ENCODE measurements around the gene ZNF701. TPM values are rescaled to one million over a fixed set of nuclear protein-coding genes. Genes with fewer than 3 reads are reported as not detected.
"Not testable (repeated sequence)": the region's sequence is repeated elsewhere in the genome, so short reads cannot be mapped to it uniquely, and the experiment has no call there.

The ZNF701 gene
- total RNA-seq, 2 donors from 2014 or later, result 6.5 to 10.9 TPM

DNA sequence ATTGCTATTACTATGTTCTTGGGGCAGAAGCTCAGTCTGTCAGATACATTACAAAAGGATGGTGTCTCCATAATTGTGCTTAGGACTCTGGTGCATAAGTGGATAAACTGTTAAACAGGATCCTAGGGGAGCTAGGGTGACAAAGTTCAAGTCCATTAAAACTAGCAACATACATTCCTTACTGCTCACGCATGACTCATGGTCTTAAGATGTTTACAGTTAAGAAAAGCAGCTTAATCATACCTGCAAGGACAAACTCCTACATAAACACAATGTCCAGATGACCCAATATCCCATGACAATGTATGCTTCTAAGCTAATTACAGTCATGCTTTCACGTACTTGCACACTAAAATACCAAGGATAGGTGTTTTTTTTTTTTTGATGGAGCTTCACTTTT is 3.5 kb upstream of the ZNF701 start:
- intact Hi-C loops (cut with DNase I), result no loop called here
- Histone ChIP-seq H3K9me3 (peaks cover 0 to 11% (median 2%) of the 10 kb centered on the region in 3 donors), H3K4me1 (peaks cover 8% of the 10 kb centered on the region), H3K36me3 (replicated peaks in 1 of 2; ENCODE audit: insufficient read depth in 1 of 2, low read depth in 2 of 2) (no peaks in the 10 kb centered on the region), H3K27ac (no peak overlapping the region), H3K4me3 (no peak overlapping the region), H3K27me3 (no peaks in the 10 kb centered on the region)
- ATAC-seq (no peak), DNase-seq (no peak)
- WGBS, 2 donors, result 93 to 98% methylated on average over 2 of the region's 2 CpGs
- TF ChIP-seq, protein P1, sequence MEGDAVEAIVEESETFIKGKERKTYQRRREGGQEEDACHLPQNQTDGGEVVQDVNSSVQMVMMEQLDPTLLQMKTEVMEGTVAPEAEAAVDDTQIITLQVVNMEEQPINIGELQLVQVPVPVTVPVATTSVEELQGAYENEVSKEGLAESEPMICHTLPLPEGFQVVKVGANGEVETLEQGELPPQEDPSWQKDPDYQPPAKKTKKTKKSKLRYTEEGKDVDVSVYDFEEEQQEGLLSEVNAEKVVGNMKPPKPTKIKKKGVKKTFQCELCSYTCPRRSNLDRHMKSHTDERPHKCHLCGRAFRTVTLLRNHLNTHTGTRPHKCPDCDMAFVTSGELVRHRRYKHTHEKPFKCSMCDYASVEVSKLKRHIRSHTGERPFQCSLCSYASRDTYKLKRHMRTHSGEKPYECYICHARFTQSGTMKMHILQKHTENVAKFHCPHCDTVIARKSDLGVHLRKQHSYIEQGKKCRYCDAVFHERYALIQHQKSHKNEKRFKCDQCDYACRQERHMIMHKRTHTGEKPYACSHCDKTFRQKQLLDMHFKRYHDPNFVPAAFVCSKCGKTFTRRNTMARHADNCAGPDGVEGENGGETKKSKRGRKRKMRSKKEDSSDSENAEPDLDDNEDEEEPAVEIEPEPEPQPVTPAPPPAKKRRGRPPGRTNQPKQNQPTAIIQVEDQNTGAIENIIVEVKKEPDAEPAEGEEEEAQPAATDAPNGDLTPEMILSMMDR (IDR thresholded peaks at IDR 0.05), result no peak
- TF ChIP-seq POLR2A (IDR thresholded peaks at IDR 0.05), result no peak

DNA sequence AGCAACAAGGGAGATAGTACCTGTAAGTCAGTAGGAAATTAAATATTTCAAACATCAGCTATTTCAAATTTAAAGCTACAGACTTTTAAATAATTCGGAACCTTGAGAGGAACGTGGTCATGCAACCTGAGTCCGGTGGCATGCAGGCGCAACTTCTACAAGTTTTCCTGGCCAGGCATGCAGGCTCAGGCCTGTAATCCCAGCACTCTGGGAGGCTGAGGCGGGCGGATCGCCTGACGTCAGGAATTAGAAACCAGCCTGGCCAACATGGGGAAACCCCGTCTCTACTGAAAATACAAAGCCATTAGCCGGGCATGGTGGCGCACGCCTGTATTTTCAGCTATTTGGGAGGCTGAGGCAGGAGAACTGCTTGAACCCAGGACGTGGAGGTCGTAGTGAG is 2.2 kb upstream of the ZNF701 start:
- TF ChIP-seq, protein P1 (IDR thresholded peaks at IDR 0.05), result no peak
- TF ChIP-seq POLR2A (IDR thresholded peaks at IDR 0.05), result no peak
- H3K4me3 ChIP-seq, result no peak overlapping the region
- 95 to 98% methylated on average over 14 of the region's 14 CpGs for WGBS, 2 donors
- H3K9me3 ChIP-seq, result peaks cover 0 to 6% (median 2%) of the 10 kb centered on the region in 3 donors
- no peak overlapping the region for H3K27ac ChIP-seq
- ATAC-seq (no peak), DNase-seq (no peak)
- no peaks in the 10 kb centered on the region for H3K36me3 ChIP-seq (replicated peaks in 1 of 2; ENCODE audit: insufficient read depth in 1 of 2, low read depth in 2 of 2)
- intact Hi-C loops (cut with DNase I), result no loop called here
- H3K27me3 ChIP-seq, result no peaks in the 10 kb centered on the region
- peaks cover 8% of the 10 kb centered on the region for H3K4me1 ChIP-seq

DNA sequence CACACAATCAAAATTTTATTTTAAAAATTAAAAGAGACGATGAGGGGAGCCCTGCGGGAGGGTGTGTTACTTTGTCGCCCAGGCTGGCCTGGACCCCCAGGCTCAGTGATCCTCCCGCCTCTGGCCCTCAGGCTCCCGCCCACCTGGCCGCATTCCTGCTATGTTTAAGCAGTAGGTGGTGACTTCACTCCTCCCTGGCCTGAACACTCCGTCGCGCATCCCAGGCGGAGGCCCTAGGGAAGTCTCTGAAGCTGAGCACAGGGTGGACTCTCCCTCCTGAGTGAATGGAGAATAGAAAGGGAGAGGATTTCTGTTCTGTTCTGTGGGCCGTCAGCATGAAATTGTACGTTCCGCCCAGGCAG is 468 bp upstream of the ZNF701 start:
- H3K4me1 ChIP-seq; H3K27me3 ChIP-seq; H3K9me3 ChIP-seq; intact Hi-C loops (cut with DNase I); H3K36me3 ChIP-seq (replicated peaks in 1 of 2; ENCODE audit: insufficient read depth in 1 of 2, low read depth in 2 of 2): not testable (repeated sequence)
- peak in 2 of 4 donors; percentile 30 to 33 for DNase-seq
- WGBS, 2 donors, result 4 to 7% methylated on average over 13 of the region's 13 CpGs
- ATAC-seq, result peak; percentile 44
- Histone ChIP-seq H3K27ac (peak overlapping the region; percentile 45 to 87 (median 62)), H3K4me3 (peak overlapping the region in 1 of 2 donors; percentile 65)

DNA sequence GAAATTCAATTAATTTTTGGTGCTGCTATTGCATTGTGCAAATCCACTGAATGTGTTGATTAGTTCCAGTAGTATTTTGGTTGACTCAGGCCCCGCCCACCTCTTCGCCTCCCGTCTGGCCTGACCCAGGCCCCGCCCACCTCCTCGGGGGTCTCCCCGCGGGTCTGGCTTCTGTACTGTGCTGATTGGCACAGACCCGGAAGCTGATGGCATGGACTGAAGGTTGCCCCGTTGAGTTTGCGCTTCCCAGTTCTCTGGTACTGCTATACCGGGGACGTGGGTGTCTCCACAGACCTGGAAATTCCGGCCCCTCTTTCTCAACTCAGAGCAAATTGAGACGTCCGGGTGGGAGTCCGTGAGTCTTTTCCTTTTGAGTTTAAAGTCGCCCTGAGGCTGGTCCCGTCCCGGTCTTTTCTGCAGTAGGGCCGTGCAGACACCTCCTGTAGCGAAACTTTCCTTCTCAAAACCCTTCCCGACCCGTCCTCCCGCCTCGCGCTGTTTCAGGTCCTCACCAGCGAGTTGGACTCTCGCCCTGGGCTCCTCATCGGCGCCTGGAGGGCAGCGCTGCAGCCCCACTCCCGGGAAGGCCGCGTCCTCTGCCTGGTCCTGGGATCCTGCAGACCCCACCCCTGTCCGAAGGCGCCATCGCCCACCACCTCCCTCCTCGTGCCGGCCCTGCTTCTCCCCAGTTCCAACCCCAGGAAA is 14.8 kb downstream of the ZNF701 start:
- no peak for ATAC-seq
- peak in 1 of 3 donors; percentile 32 for TF ChIP-seq POLR2A (IDR thresholded peaks at IDR 0.05)
- TF ChIP-seq, protein P1 (IDR thresholded peaks at IDR 0.05), result no peak
- WGBS, 2 donors, result 46 to 75% methylated on average over 35 to 36 of the region's 39 CpGs
- no peak overlapping the region for H3K4me3 ChIP-seq
- DNase-seq, result peak in 1 of 4 donors; percentile 19
- H3K27me3 ChIP-seq, result no peaks in the 10 kb centered on the region
- H3K9me3 ChIP-seq, result peaks cover 0 to 20% (median 0%) of the 10 kb centered on the region in 3 donors
- intact Hi-C loops (cut with DNase I), result no loop called here
- H3K27ac ChIP-seq, result peak overlapping the region in 1 of 4 donors; percentile 52
- no peaks in the 10 kb centered on the region for H3K4me1 ChIP-seq
- H3K36me3 ChIP-seq (replicated peaks in 1 of 2; ENCODE audit: insufficient read depth in 1 of 2, low read depth in 2 of 2), result peaks cover 5 to 13% of the 10 kb centered on the region in 2 donors

DNA sequence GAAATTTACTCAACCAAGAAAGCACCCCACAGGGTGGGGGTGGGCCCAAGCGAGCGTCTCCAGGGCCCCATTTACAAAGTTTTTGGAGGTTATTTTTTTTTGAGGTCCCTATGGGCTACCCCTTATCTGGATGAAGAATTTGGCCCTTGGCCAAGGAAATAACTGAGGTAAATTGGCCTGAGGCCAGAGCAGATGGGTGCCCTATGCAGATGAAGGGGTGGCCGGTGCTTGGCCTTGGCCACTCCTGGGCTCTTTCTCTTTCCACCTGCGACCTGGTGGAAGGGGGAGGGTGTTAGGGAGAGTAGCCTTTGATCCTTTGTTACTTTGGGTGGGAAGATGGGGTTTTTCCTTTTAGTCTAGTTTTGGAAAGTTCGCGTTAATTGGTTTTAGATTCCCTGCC is 15.5 kb downstream of the ZNF701 start:
- DNase-seq (peak in 1 of 4 donors; percentile 3), ATAC-seq (no peak)
- Histone ChIP-seq H3K9me3 (peaks cover 0 to 20% (median 0%) of the 10 kb centered on the region in 3 donors), H3K4me3 (no peak overlapping the region), H3K36me3 (replicated peaks in 1 of 2; ENCODE audit: insufficient read depth in 1 of 2, low read depth in 2 of 2) (peaks cover 5 to 13% of the 10 kb centered on the region in 2 donors), H3K27ac (peak overlapping the region in 1 of 4 donors; percentile 52), H3K27me3 (no peaks in the 10 kb centered on the region), H3K4me1 (no peaks in the 10 kb centered on the region)
- no peak for TF ChIP-seq POLR2A (IDR thresholded peaks at IDR 0.05)
- TF ChIP-seq, protein P1 (IDR thresholded peaks at IDR 0.05), result no peak
- WGBS, 2 donors, result 77 to 88% methylated on average over 6 of the region's 6 CpGs
- intact Hi-C loops (cut with DNase I), result no loop called here
